Measurements from ENCODE around the gene HP1BP3. TPM values are rescaled to one million over a fixed set of nuclear protein-coding genes. Genes with fewer than 3 reads are reported as not detected.

The HP1BP3 gene
- polyA plus RNA-seq, 6 donors from 2014 or later, result 185 to 291 (median 221) TPM

DNA sequence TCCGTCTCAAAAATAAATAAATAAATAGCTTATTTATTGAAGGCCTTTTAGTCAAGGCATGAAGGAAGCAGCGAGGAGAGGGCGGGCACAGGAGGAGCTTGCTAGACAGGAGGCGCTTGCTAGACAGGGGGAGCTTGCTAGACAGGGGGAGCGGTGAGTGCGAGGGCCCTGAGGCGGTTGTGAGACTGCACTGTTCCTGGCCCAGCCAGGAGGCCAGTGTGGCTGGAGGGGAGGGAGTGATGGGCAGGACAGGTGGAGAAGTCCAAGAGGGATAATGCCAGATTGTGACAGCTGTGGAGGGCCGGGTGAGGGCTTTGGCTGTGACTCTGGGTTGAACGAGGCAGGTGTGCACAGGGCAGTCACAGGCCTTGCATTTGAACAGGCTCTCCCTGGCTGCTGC, 87.5 kb downstream of the HP1BP3 start:
- peaks cover 0 to 25% (median 25%) of the 10 kb centered on the region in 3 donors for H3K27me3 Mint-ChIP-seq
- peak overlapping the region in 2 of 6 donors; percentile 81 to 87 for H3K27ac Mint-ChIP-seq
- DNase-seq (no peak), ATAC-seq (ENCODE audit: low read depth in 2 of 2) (no peak)
- peak overlapping the region in 1 of 8 donors; percentile 43 for H3K4me3 Mint-ChIP-seq
- peaks cover 8 to 12% (median 10%) of the 10 kb centered on the region in 3 donors for H3K4me1 Mint-ChIP-seq
- H3K36me3 Mint-ChIP-seq, result no peaks in the 10 kb centered on the region
- H3K9me3 Mint-ChIP-seq, result no peaks in the 10 kb centered on the region

DNA sequence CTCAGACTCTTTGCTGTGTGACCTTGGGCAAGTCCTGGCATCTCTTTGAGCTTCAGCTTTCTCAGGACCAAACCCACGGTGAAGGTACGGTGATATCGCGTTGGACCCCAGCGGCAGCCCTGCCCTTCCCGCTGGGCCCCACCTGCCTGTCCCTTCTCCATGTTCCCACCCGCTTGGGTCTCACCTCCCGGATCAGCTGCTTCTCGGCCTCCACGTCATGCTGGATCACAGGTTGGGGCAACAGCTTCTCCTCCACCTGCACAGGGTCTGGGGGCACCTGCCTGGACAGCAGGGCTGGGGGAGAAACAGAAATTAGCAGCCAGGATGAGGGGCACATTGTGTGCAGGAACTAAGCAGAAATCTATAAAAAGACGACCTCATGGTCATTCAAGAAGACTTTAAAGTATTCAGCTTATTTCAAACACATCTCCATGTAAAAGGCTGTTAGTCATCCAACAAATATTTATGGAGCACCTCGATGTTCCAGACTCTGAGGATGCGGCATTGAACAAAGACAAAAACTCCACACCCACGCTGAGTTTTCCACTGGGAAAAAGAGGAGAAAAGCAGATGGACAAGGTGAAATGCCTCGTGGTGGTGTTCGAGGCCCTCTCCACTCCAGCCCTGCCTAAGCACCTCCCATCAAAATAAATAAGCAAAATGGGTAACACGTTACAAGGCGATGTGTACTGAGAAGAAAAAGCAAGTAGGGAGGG, 88.8 kb downstream of the HP1BP3 start:
- peaks cover 8 to 12% (median 10%) of the 10 kb centered on the region in 3 donors for H3K4me1 Mint-ChIP-seq
- H3K9me3 Mint-ChIP-seq, result no peaks in the 10 kb centered on the region
- peaks cover 0 to 28% (median 20%) of the 10 kb centered on the region in 3 donors for H3K27me3 Mint-ChIP-seq
- H3K36me3 Mint-ChIP-seq, result no peaks in the 10 kb centered on the region
- no peak overlapping the region for H3K27ac Mint-ChIP-seq
- no peak for DNase-seq
- no peak for ATAC-seq (ENCODE audit: low read depth in 2 of 2)
- peak overlapping the region in 5 of 8 donors; percentile 18 to 51 (median 45) for H3K4me3 Mint-ChIP-seq

DNA sequence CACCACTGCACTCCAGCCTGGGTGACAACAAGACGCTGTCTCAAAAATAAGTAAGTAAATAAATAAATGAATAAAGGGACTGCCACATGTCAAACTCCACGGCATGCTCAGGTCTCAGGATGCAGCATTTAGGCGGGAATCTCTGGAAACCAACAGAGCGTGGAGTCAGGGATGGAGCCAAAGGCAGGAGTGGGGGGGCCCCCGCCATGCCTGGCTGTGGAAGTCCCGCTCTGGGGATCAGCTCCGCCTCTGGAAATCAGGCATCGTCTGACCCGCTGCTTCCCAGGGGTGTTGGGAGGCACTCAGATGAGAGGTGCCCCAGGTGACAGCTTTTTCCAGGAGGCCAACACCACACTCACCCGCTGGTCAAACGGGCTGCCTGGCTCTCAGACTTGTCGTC, 89.5 kb downstream of the HP1BP3 start:
- Mint-ChIP-seq H3K4me3 (peak overlapping the region in 3 of 8 donors; percentile 22 to 89 (median 46)), H3K4me1 (peaks cover 8 to 10% (median 10%) of the 10 kb centered on the region in 3 donors)

DNA sequence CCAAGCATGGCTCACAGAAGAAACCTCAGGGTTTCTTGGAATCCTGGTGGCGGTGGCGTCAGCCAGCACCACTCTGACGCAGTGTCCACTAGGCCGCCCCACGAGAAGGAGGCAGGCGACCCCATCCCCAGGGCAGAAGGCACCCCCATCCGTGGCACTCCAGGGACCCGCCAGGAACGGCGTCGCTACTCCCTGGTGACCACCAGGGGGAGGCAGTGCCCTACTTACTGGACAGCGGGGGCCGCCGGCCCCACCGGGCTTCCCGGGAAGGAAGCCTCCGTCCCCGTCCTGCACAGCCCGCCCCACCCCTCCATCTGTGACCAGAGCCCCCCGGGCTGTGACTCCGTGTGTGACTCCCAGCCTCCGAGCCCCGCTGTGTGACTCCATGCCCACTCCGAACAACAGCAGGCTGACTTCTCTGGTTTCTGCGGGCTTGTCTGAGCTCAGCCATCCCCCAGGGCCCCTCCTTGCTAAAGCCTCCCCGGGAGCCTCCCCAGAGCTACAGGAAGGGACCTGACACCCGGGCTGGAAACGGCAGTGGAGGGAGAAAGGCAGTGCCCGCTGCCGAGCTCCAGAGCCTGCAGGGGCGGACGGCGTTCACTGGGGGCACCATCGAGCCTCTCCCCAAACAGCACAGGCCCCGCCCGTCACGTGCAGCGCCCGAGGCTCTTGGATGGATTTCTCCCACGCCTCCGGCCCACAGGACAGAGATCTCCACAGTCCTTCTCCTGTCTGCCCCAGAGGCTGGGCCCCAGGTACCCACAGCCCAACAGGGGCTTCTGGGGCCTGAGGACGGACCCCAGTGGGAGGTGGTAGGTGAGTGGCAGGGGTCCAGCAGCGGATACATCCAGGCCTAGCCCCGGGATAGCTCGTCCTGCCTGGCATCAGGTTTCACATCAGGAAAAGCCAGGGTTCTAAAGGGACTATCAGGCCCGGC, 90.4 kb downstream of the HP1BP3 start:
- peaks cover 0 to 2% (median 0%) of the 10 kb centered on the region in 7 donors for H3K9me3 Mint-ChIP-seq
- H3K27ac Mint-ChIP-seq, result peak overlapping the region in 2 of 6 donors; percentile 45 to 79
- peaks cover 8 to 10% (median 10%) of the 10 kb centered on the region in 3 donors for H3K4me1 Mint-ChIP-seq
- no peaks in the 10 kb centered on the region for H3K36me3 Mint-ChIP-seq
- H3K27me3 Mint-ChIP-seq, result peaks cover 0 to 19% (median 11%) of the 10 kb centered on the region in 3 donors
- ATAC-seq (ENCODE audit: low read depth in 2 of 2) (peak; percentile 95), DNase-seq (peak; percentile 65)
- H3K4me3 Mint-ChIP-seq, result peak overlapping the region; percentile 85 to 97 (median 92)

More for the DNA sequence above, 89.5 kb downstream of the HP1BP3 start:
- DNase-seq (no peak), ATAC-seq (ENCODE audit: low read depth in 2 of 2) (no peak)
- Mint-ChIP-seq H3K36me3 (no peaks in the 10 kb centered on the region), H3K27ac (no peak overlapping the region), H3K9me3 (no peaks in the 10 kb centered on the region), H3K27me3 (peaks cover 0 to 20% (median 14%) of the 10 kb centered on the region in 3 donors)

DNA sequence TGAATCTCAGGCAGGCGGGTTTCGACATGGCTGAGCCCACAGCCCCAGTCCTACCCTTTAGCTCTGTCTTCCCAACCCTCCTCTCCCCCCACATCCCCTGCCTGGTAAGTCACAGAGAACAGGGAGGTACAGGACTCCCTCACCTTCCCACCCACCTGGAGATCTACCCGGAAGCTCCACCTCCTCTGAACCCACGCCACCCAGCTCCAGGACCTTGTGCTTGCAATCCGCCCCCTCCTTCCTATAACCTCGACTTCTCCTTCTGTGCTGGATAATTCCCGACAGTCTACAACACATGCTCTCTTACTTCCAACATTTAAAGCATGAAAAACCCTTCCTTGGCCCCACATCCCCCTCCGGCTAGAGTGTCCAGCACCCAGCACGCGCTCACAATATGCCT, 91.6 kb downstream of the HP1BP3 start:
- H3K36me3 Mint-ChIP-seq, result no peaks in the 10 kb centered on the region

DNA sequence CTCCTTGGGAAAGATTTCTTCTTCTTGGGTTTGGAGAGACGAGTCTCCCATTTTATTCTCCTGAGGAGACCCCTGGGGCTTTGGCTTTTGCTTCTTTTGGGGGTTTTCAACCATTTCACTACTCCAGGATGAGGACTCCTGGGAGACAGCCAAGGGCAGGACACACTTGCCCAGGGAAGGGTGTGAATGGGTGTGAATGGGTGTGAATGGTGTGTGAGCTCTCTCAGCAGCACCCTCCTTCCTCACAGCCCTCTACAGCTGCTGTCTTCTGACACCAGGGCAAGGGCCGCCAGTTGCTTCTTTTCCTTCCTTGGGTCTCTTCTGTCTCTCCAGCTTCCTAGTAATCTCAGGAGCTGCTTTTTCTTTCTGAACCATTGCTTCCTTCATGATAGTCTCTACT, 93.5 kb downstream of the HP1BP3 start:
- Mint-ChIP-seq H3K4me1 (peaks cover 8 to 10% (median 10%) of the 10 kb centered on the region in 3 donors), H3K27ac (no peak overlapping the region), H3K9me3 (peaks cover 0 to 2% (median 0%) of the 10 kb centered on the region in 7 donors), H3K27me3 (peaks cover 0 to 19% (median 0%) of the 10 kb centered on the region in 3 donors), H3K36me3 (no peaks in the 10 kb centered on the region), H3K4me3 (peak overlapping the region in 1 of 8 donors; percentile 60)
- ATAC-seq (ENCODE audit: low read depth in 2 of 2), result no peak
- DNase-seq, result no peak

More for the DNA sequence above, 91.6 kb downstream of the HP1BP3 start:
- Mint-ChIP-seq H3K4me3 (peak overlapping the region in 5 of 8 donors; percentile 89 to 97 (median 93)), H3K27me3 (peaks cover 0 to 19% (median 5%) of the 10 kb centered on the region in 3 donors), H3K9me3 (peaks cover 0 to 2% (median 0%) of the 10 kb centered on the region in 7 donors), H3K27ac (peak overlapping the region in 1 of 6 donors; percentile 52), H3K4me1 (peaks cover 8 to 10% (median 10%) of the 10 kb centered on the region in 3 donors)
- DNase-seq, result no peak
- ATAC-seq (ENCODE audit: low read depth in 2 of 2), result no peak

Other genes starting within 250 kb of the HP1BP3 start
- not detected for gene FAM43B, start 234.7 kb downstream of the HP1BP3 start, polyA plus RNA-seq (ENCODE audit: low read depth in 6 of 6)
- 1 to 10 TPM in 1 of 6 donors, under 1 TPM in 3, not detected in 2; 0.30 to 3.2 (median 0.59) TPM for gene CDA, start 198.2 kb downstream of the HP1BP3 start, polyA plus RNA-seq (ENCODE audit: low read depth in 6 of 6)
- 10 to 100 TPM in 5 of 6 donors, 1 to 10 TPM in 1; 9.1 to 21.0 (median 16.2) TPM for gene PINK1, start 153.8 kb downstream of the HP1BP3 start, polyA plus RNA-seq (ENCODE audit: low read depth in 6 of 6)
- 100 to 1,000 TPM; 190 to 325 (median 211) TPM for gene DDOST, start 125.9 kb downstream of the HP1BP3 start, polyA plus RNA-seq (ENCODE audit: low read depth in 6 of 6)
- not detected for gene KIF17, start 69.3 kb downstream of the HP1BP3 start, polyA plus RNA-seq (ENCODE audit: low read depth in 6 of 6)
- not detected for gene SH2D5, start 54.6 kb downstream of the HP1BP3 start, polyA plus RNA-seq (ENCODE audit: low read depth in 6 of 6)